WTC11 (cell line): Measurements from ENCODE around the gene CLEC10A. TPM values are rescaled to one million over a fixed set of nuclear protein-coding genes. Genes with fewer than 3 reads are reported as not detected.

Experiments
- ATAC-seq: fragments of 200-7000 bp; cut with Tn5 transposase; 2 replicates; pipeline ENCODE4 v1.10.0; 2021; ENCODE audit warnings: mild to moderate bottlenecking, moderate library complexity
- CTCF ChIA-PET: fragments of 300-600 bp; sonication (Branson Sonifier 250); formaldehyde crosslinking; loops from one replicate; lab custom pipeline; 2021; ENCODE audit warnings: antibody characterized with exemption; lab: Charles Lee
- POLR2A ChIA-PET: fragments of 350-600 bp; sonication (Branson Sonifier 250); formaldehyde crosslinking; loops from one replicate; lab custom pipeline; 2021; ENCODE audit warnings: antibody characterized with exemption; lab: Charles Lee
- DNase-seq: peaks from one replicate; pipeline ENCODE4 v3.0.0; 2021; ENCODE audit warnings: low spot score
- H3K27ac Mint-ChIP-seq: 2 replicates; pipeline ENCODE4 v1.8.0; 2021; ENCODE audit warnings: mixed read lengths
- H3K27me3 Mint-ChIP-seq: 2 replicates; pipeline ENCODE4 v1.8.0; 2021; ENCODE audit warnings: low read depth, mild to moderate bottlenecking, moderate library complexity, mixed read lengths
- H3K36me3 Mint-ChIP-seq: 2 replicates; pipeline ENCODE4 v1.8.0; 2021; ENCODE audit warnings: mixed read lengths
- H3K4me1 Mint-ChIP-seq: 2 replicates; pipeline ENCODE4 v1.8.0; 2022; ENCODE audit warnings: mixed read lengths
- H3K4me3 Mint-ChIP-seq: 2 replicates; pipeline ENCODE4 v1.8.0; 2021; ENCODE audit warnings: mild to moderate bottlenecking, moderate library complexity, mixed read lengths
- H3K9me3 Mint-ChIP-seq: 2 replicates; pipeline ENCODE4 v1.8.0; 2021; ENCODE audit warnings: mixed read lengths
- CREB1 ChIP-seq: sonication (generic); formaldehyde crosslinking; IDR thresholded peaks from 2 replicates; pipeline ENCODE4 v1.8.0; 2023; ENCODE audit warnings: mild to moderate bottlenecking, missing genetic modification reagents
- ELF4 ChIP-seq: sonication (generic); formaldehyde crosslinking; IDR thresholded peaks from 2 replicates; pipeline ENCODE4 v1.8.1; 2022; ENCODE audit warnings: low read depth, mild to moderate bottlenecking, moderate library complexity, missing genetic modification reagents
- EMX1 ChIP-seq: fragments of 250-450 bp; sonication (Bioruptor Pico); IDR thresholded peaks from 2 replicates; pipeline ENCODE4 v1.8.0; 2021; ENCODE audit warnings: mild to moderate bottlenecking
- FOXP1 ChIP-seq: sonication (generic); formaldehyde crosslinking; IDR thresholded peaks from 2 replicates; pipeline ENCODE4 v1.8.0; 2022; ENCODE audit warnings: missing genetic modification reagents, mild to moderate bottlenecking, moderate library complexity, borderline replicate concordance
- HMGXB4 ChIP-seq: sonication (generic); formaldehyde crosslinking; IDR thresholded peaks from 2 replicates; pipeline ENCODE4 v1.8.1; 2023; ENCODE audit warnings: mild to moderate bottlenecking, moderate library complexity, missing genetic modification reagents
- KAT7 ChIP-seq: sonication (generic); formaldehyde crosslinking; IDR thresholded peaks from 2 replicates; pipeline ENCODE4 v1.8.1; 2023; ENCODE audit warnings: missing genetic modification reagents, mild to moderate bottlenecking, borderline replicate concordance
- MAX ChIP-seq: sonication (generic); formaldehyde crosslinking; IDR thresholded peaks from 2 replicates; pipeline ENCODE4 v1.8.0; 2022; ENCODE audit warnings: mild to moderate bottlenecking, missing genetic modification reagents
- NFATC4 ChIP-seq: fragments of 250-450 bp; sonication (Bioruptor Pico); IDR thresholded peaks from 2 replicates; pipeline ENCODE4 v1.9.0; 2021; ENCODE audit warnings: mild to moderate bottlenecking
- NFE2L1 ChIP-seq: sonication (generic); formaldehyde crosslinking; IDR thresholded peaks from 2 replicates; pipeline ENCODE4 v1.8.1; 2023; ENCODE audit warnings: missing genetic modification reagents
- NFYB ChIP-seq: sonication (generic); formaldehyde crosslinking; conservative IDR thresholded peaks from 2 replicates; pipeline ENCODE4 v1.8.0; 2022; ENCODE audit warnings: low read depth, missing genetic modification reagents
- SMAD4 ChIP-seq: sonication (generic); formaldehyde crosslinking; IDR thresholded peaks from 2 replicates; pipeline ENCODE4 v1.8.0; 2022; ENCODE audit warnings: mild to moderate bottlenecking, missing genetic modification reagents
- SP1 ChIP-seq: sonication (generic); formaldehyde crosslinking; conservative IDR thresholded peaks from 2 replicates; pipeline ENCODE4 v1.8.1; 2022; ENCODE audit warnings: missing genetic modification reagents
- ZBTB21 ChIP-seq: sonication (generic); formaldehyde crosslinking; IDR thresholded peaks from 2 replicates; pipeline ENCODE4 v1.8.1; 2023; ENCODE audit warnings: mild to moderate bottlenecking, missing genetic modification reagents, borderline replicate concordance
- ZNF232 ChIP-seq: sonication (generic); formaldehyde crosslinking; IDR thresholded peaks from 2 replicates; pipeline ENCODE4 v1.8.0; 2022; ENCODE audit warnings: mild to moderate bottlenecking, missing genetic modification reagents
- ZNF263 ChIP-seq: sonication (generic); formaldehyde crosslinking; IDR thresholded peaks from 2 replicates; pipeline ENCODE4 v1.8.1; 2022; ENCODE audit warnings: low read depth, mild to moderate bottlenecking, moderate library complexity, missing genetic modification reagents
- ZNF423 ChIP-seq: fragments of 250-450 bp; sonication (Bioruptor Pico); IDR thresholded peaks from 2 replicates; pipeline ENCODE4 v2.1.2; 2022; ENCODE audit warnings: mild to moderate bottlenecking, moderate library complexity
- ZSCAN18 ChIP-seq: fragments of 250-450 bp; sonication (Bioruptor Pico); IDR thresholded peaks from 2 replicates; pipeline ENCODE4 v2.1.2; 2022; ENCODE audit warnings: mild to moderate bottlenecking, moderate library complexity
- total RNA-seq: library from RNA; stranded (reverse); gene quantifications from 3 replicates; pipeline ENCODE4 v1.2.3, GENCODE V29; 2021
- TF ChIP-seq, protein P1 (sequence below): fragments of 250-450 bp; sonication (Bioruptor Pico); IDR thresholded peaks from 2 replicates; pipeline ENCODE4 v1.9.0; 2021; ENCODE audit warnings: mild to moderate bottlenecking
- TF ChIP-seq, protein P2 (sequence below): fragments of 250-450 bp; sonication (Bioruptor Pico); IDR thresholded peaks from 2 replicates; pipeline ENCODE4 v1.9.0; 2021; ENCODE audit warnings: mild to moderate bottlenecking, borderline replicate concordance
- TF ChIP-seq, protein P3 (sequence below): sonication (generic); formaldehyde crosslinking; IDR thresholded peaks from 2 replicates; pipeline ENCODE4 v1.8.0; 2022; ENCODE audit warnings: mild to moderate bottlenecking, missing genetic modification reagents
- TF ChIP-seq, protein P4 (sequence below): sonication (generic); formaldehyde crosslinking; IDR thresholded peaks from 2 replicates; pipeline ENCODE4 v1.8.1; 2023; ENCODE audit warnings: mild to moderate bottlenecking, missing genetic modification reagents, moderate library complexity
- TF ChIP-seq, protein P5 (sequence below): sonication (generic); formaldehyde crosslinking; IDR thresholded peaks from 2 replicates; pipeline ENCODE4 v1.8.0; 2023; ENCODE audit warnings: mild to moderate bottlenecking, missing genetic modification reagents

Gene CLEC10A
- total RNA-seq, 1 experiment from 2014 or later, result not detected

DNA sequence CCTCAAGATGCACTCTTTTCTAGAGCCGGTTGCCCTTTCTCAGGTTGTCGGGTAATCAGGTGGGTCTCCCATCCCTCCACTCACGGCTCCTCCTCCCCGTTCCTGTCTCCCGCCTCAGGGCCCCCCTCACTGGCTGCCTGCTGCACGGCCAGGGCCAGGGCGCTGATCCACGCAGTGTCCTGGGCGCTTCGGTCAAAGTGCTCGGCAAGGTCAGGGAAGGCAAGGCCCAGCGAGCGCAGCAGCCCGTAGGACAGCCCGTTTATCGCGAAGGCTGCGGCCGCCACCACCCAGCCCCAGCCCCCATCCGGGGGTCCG is 36.9 kb downstream of the CLEC10A start (continued):
- TF ChIP-seq, protein P1, sequence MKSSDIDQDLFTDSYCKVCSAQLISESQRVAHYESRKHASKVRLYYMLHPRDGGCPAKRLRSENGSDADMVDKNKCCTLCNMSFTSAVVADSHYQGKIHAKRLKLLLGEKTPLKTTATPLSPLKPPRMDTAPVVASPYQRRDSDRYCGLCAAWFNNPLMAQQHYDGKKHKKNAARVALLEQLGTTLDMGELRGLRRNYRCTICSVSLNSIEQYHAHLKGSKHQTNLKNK (CRISPR knock-in tag), result no peak
- TF ChIP-seq, protein P2, sequence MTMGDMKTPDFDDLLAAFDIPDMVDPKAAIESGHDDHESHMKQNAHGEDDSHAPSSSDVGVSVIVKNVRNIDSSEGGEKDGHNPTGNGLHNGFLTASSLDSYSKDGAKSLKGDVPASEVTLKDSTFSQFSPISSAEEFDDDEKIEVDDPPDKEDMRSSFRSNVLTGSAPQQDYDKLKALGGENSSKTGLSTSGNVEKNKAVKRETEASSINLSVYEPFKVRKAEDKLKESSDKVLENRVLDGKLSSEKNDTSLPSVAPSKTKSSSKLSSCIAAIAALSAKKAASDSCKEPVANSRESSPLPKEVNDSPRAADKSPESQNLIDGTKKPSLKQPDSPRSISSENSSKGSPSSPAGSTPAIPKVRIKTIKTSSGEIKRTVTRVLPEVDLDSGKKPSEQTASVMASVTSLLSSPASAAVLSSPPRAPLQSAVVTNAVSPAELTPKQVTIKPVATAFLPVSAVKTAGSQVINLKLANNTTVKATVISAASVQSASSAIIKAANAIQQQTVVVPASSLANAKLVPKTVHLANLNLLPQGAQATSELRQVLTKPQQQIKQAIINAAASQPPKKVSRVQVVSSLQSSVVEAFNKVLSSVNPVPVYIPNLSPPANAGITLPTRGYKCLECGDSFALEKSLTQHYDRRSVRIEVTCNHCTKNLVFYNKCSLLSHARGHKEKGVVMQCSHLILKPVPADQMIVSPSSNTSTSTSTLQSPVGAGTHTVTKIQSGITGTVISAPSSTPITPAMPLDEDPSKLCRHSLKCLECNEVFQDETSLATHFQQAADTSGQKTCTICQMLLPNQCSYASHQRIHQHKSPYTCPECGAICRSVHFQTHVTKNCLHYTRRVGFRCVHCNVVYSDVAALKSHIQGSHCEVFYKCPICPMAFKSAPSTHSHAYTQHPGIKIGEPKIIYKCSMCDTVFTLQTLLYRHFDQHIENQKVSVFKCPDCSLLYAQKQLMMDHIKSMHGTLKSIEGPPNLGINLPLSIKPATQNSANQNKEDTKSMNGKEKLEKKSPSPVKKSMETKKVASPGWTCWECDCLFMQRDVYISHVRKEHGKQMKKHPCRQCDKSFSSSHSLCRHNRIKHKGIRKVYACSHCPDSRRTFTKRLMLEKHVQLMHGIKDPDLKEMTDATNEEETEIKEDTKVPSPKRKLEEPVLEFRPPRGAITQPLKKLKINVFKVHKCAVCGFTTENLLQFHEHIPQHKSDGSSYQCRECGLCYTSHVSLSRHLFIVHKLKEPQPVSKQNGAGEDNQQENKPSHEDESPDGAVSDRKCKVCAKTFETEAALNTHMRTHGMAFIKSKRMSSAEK (CRISPR knock-in tag), result no peak
- TF ChIP-seq ZSCAN18, result no peak
- TF ChIP-seq NFE2L1 (CRISPR knock-in tag), result no peak
- no peak for TF ChIP-seq EMX1 (CRISPR knock-in tag)
- no peak for TF ChIP-seq ZNF263 (CRISPR knock-in tag)
- no peak for TF ChIP-seq CREB1 (CRISPR knock-in tag)
- TF ChIP-seq ELF4 (CRISPR knock-in tag), result no peak
- TF ChIP-seq HMGXB4 (CRISPR knock-in tag), result no peak
- TF ChIP-seq NFATC4, result no peak
- TF ChIP-seq SMAD4 (CRISPR knock-in tag), result no peak

- Mint-ChIP-seq H3K36me3 (no peaks in the 10 kb centered on the region), H3K4me1 (peaks cover 27% of the 10 kb centered on the region), H3K27me3 (peaks cover 57% of the 10 kb centered on the region), H3K4me3 (peak overlapping the region; percentile 66), H3K9me3 (no peaks in the 10 kb centered on the region), H3K27ac (no peak overlapping the region)
- ChIA-PET CTCF (interaction anchor here (0.6 to 2.9 kb wide), 8 partner anchors 9 to 447 kb away, joined by 3 to 15 read pairs (median 6); no protein-coding TSS in a partner anchor), POLR2A (interaction anchor here (1.0 to 1.5 kb wide), 2 partner anchors 19 to 135 kb away, joined by 3 to 4 read pairs; no protein-coding TSS in a partner anchor)
- peak; percentile 11 for ATAC-seq
- peak; percentile 52 for DNase-seq
- peak; percentile 80 for TF ChIP-seq MAX
- peak; percentile 77 for TF ChIP-seq SP1 (CRISPR knock-in tag)
- TF ChIP-seq CREB1 (CRISPR knock-in tag), result peak; percentile 66; the same call in 1 of the 2 replicates
- 0 out of 2 replicates have a peak, but pooled peaks have one; percentile 10 for TF ChIP-seq FOXP1 (CRISPR knock-in tag)
- TF ChIP-seq, protein P3, sequence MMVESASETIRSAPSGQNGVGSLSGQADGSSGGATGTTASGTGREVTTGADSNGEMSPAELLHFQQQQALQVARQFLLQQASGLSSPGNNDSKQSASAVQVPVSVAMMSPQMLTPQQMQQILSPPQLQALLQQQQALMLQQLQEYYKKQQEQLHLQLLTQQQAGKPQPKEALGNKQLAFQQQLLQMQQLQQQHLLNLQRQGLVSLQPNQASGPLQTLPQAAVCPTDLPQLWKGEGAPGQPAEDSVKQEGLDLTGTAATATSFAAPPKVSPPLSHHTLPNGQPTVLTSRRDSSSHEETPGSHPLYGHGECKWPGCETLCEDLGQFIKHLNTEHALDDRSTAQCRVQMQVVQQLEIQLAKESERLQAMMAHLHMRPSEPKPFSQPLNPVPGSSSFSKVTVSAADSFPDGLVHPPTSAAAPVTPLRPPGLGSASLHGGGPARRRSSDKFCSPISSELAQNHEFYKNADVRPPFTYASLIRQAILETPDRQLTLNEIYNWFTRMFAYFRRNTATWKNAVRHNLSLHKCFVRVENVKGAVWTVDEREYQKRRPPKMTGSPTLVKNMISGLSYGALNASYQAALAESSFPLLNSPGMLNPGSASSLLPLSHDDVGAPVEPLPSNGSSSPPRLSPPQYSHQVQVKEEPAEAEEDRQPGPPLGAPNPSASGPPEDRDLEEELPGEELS (CRISPR knock-in tag), result peak; percentile 15
- TF ChIP-seq, protein P4, sequence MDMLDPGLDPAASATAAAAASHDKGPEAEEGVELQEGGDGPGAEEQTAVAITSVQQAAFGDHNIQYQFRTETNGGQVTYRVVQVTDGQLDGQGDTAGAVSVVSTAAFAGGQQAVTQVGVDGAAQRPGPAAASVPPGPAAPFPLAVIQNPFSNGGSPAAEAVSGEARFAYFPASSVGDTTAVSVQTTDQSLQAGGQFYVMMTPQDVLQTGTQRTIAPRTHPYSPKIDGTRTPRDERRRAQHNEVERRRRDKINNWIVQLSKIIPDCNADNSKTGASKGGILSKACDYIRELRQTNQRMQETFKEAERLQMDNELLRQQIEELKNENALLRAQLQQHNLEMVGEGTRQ (CRISPR knock-in tag), result peak; percentile 25; the same call in 1 of the 2 replicates
- TF ChIP-seq KAT7 (CRISPR knock-in tag), result no peak
- TF ChIP-seq ZNF232, result 0 out of 2 replicates have a peak, but pooled peaks have one; percentile 7
- TF ChIP-seq, protein P5, sequence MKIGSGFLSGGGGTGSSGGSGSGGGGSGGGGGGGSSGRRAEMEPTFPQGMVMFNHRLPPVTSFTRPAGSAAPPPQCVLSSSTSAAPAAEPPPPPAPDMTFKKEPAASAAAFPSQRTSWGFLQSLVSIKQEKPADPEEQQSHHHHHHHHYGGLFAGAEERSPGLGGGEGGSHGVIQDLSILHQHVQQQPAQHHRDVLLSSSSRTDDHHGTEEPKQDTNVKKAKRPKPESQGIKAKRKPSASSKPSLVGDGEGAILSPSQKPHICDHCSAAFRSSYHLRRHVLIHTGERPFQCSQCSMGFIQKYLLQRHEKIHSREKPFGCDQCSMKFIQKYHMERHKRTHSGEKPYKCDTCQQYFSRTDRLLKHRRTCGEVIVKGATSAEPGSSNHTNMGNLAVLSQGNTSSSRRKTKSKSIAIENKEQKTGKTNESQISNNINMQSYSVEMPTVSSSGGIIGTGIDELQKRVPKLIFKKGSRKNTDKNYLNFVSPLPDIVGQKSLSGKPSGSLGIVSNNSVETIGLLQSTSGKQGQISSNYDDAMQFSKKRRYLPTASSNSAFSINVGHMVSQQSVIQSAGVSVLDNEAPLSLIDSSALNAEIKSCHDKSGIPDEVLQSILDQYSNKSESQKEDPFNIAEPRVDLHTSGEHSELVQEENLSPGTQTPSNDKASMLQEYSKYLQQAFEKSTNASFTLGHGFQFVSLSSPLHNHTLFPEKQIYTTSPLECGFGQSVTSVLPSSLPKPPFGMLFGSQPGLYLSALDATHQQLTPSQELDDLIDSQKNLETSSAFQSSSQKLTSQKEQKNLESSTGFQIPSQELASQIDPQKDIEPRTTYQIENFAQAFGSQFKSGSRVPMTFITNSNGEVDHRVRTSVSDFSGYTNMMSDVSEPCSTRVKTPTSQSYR, result 0 out of 2 replicates have a peak, but pooled peaks have one; percentile 23
- peak; percentile 26; the same call in 1 of the 2 replicates for TF ChIP-seq ZNF423
- no peak for TF ChIP-seq ZBTB21 (CRISPR knock-in tag)
- TF ChIP-seq NFYB, result 0 out of 2 replicates have a peak, but pooled peaks have one; percentile 9
Measured at GRCh38 chr17:7042501-7043181, 37.4 kb downstream of the CLEC10A start.
